ENCODE data around the gene ABHD1. TPM values are rescaled to one million over a fixed set of nuclear protein-coding genes. Genes with fewer than 3 reads are reported as not detected.
"Not testable (repeated sequence)": the region's sequence is repeated elsewhere in the genome, so short reads cannot be mapped to it uniquely, and the experiment has no call there.

The ABHD1 gene
- total RNA-seq, 1 experiment from 2014 or later: 0.12 TPM

- no peak for DNase-seq (ENCODE audit: low spot score)
These were observed 41.5 kb downstream of the ABHD1 start for GRCh38 chr2:27164960-27165763.

GRCh38 chr2:27170581-27171337, 47.1 kb downstream of the ABHD1 start:
- DNase-seq (ENCODE audit: low spot score): no peak

- no peak for DNase-seq (ENCODE audit: low spot score)
These were observed 47.8 kb downstream of the ABHD1 start for GRCh38 chr2:27171351-27171848.

GRCh38 chr2:27174638-27175037, 51.0 kb downstream of the ABHD1 start:
- peak; percentile 43 for DNase-seq (ENCODE audit: low spot score)

GRCh38 chr2:27175330-27175729, 51.7 kb downstream of the ABHD1 start:
- DNase-seq (ENCODE audit: low spot score): no peak

- not testable (repeated sequence) for DNase-seq (ENCODE audit: low spot score)
These were observed 52.2 kb downstream of the ABHD1 start for GRCh38 chr2:27175781-27176180.

GRCh38 chr2:27177441-27178351, 54.1 kb downstream of the ABHD1 start:
- DNase-seq (ENCODE audit: low spot score): no peak

- no peak for DNase-seq (ENCODE audit: low spot score)
These were observed 54.9 kb downstream of the ABHD1 start for GRCh38 chr2:27178469-27178868.

GRCh38 chr2:27179344-27180000, 55.9 kb downstream of the ABHD1 start:
- no peak for DNase-seq (ENCODE audit: low spot score)

Other genes with a start within 250 kb of the ABHD1 start
- 2.7 and 4.0 TPM in 2 replicates for gene MAPRE3, start 153.2 kb upstream of the ABHD1 start, total RNA-seq (2014; rRNA removed; shearing (Covaris generic))
- gene TMEM214, start 90.8 kb upstream of the ABHD1 start, total RNA-seq (2014; rRNA removed; shearing (Covaris generic)): 34.6 and 37.8 TPM in 2 replicates
- gene AGBL5, start 72.1 kb upstream of the ABHD1 start, total RNA-seq (2014; rRNA removed; shearing (Covaris generic)): 25.2 and 27.8 TPM in 2 replicates
- gene OST4, start 52.2 kb upstream of the ABHD1 start, total RNA-seq (2014; rRNA removed; shearing (Covaris generic)): 328 and 330 TPM in 2 replicates
- gene EMILIN1, start 45.2 kb upstream of the ABHD1 start, total RNA-seq (2014; rRNA removed; shearing (Covaris generic)): 10.8 and 30.2 TPM in 2 replicates
- 0.14 and 0.48 TPM in 2 replicates for gene KHK, start 37.0 kb upstream of the ABHD1 start, total RNA-seq (2014; rRNA removed; shearing (Covaris generic))
- 0.31 TPM in 1 of 2 replicates, not detected in the other for gene CGREF1, start 4.7 kb upstream of the ABHD1 start, total RNA-seq (2014; rRNA removed; shearing (Covaris generic))
- 37.0 and 51.9 TPM in 2 replicates for gene PREB, start 10.8 kb downstream of the ABHD1 start, total RNA-seq (2014; rRNA removed; shearing (Covaris generic))
- not detected in 2 replicates for gene PRR30, start 15.6 kb downstream of the ABHD1 start, total RNA-seq (2014; rRNA removed; shearing (Covaris generic))
- not detected in 2 replicates for gene TCF23, start 25.2 kb downstream of the ABHD1 start, total RNA-seq (2014; rRNA removed; shearing (Covaris generic))
- 196 and 202 TPM in 2 replicates for gene ATRAID, start 88.2 kb downstream of the ABHD1 start, total RNA-seq (2014; rRNA removed; shearing (Covaris generic))
- gene SLC5A6, start 88.5 kb downstream of the ABHD1 start, total RNA-seq (2014; rRNA removed; shearing (Covaris generic)): 22.6 and 26.2 TPM in 2 replicates
- 4.7 and 6.9 TPM in 2 replicates for gene CAD, start 93.6 kb downstream of the ABHD1 start, total RNA-seq (2014; rRNA removed; shearing (Covaris generic))
- 0.46 and 0.49 TPM in 2 replicates for gene SLC30A3, start 139.2 kb downstream of the ABHD1 start, total RNA-seq (2014; rRNA removed; shearing (Covaris generic))
- not detected in 2 replicates for gene DNAJC5G, start 151.6 kb downstream of the ABHD1 start, total RNA-seq (2014; rRNA removed; shearing (Covaris generic))
- gene TRIM54, start 158.6 kb downstream of the ABHD1 start, total RNA-seq (2014; rRNA removed; shearing (Covaris generic)): 0.35 TPM in 1 of 2 replicates, not detected in the other
- 0.53 TPM in 1 of 2 replicates, not detected in the other for gene UCN, start 184.6 kb downstream of the ABHD1 start, total RNA-seq (2014; rRNA removed; shearing (Covaris generic))
- gene MPV17, start 199.3 kb downstream of the ABHD1 start, total RNA-seq (2014; rRNA removed; shearing (Covaris generic)): 52.9 and 61.7 TPM in 2 replicates
- gene GTF3C2, start 232.9 kb downstream of the ABHD1 start, total RNA-seq (2014; rRNA removed; shearing (Covaris generic)): 24.5 and 29.9 TPM in 2 replicates
- gene EIF2B4, start 246.5 kb downstream of the ABHD1 start, total RNA-seq (2014; rRNA removed; shearing (Covaris generic)): 15.0 and 23.8 TPM in 2 replicates
- gene SNX17, start 246.8 kb downstream of the ABHD1 start, total RNA-seq (2014; rRNA removed; shearing (Covaris generic)): 79.6 and 84.6 TPM in 2 replicates

All from H4 (cell line).